HepG2 (cell line): ENCODE data around the gene HPCAL1. TPM values are rescaled to one million over a fixed set of nuclear protein-coding genes. Genes with fewer than 3 reads are reported as not detected.

Source experiments
- AGO2 ChIP-seq: fragments of 200-400 bp; formaldehyde crosslinking; optimal IDR thresholded peaks from 2 replicates; pipeline ENCODE3; 2017; ENCODE audit warnings: mild to moderate bottlenecking, low read depth, low read length, moderate library complexity
- ARID2 ChIP-seq: sonication (generic); formaldehyde crosslinking; IDR thresholded peaks from 2 replicates; pipeline ENCODE4 v1.8.1; 2022; ENCODE audit warnings: mild to moderate bottlenecking, missing genetic modification reagents, borderline replicate concordance
- ASH2L ChIP-seq: fragments of 300-600, 200-600 bp; sonication (generic); IDR thresholded peaks from 2 replicates; pipeline ENCODE4 v1.7.0; 2017; ENCODE audit warnings: low read depth, mild to moderate bottlenecking, moderate library complexity, mixed read lengths, low read length; ENCODE audit not compliant: insufficient read length
- CEBPG ChIP-seq: IDR thresholded peaks from 2 replicates; pipeline ENCODE4 v1.6.1; 2016
- ETV6 ChIP-seq: sonication (generic); formaldehyde crosslinking; conservative IDR thresholded peaks from 2 replicates; pipeline ENCODE4 v1.4.0; 2020; ENCODE audit warnings: missing genetic modification reagents
- ISX ChIP-seq: sonication (generic); formaldehyde crosslinking; conservative IDR thresholded peaks from 2 replicates; pipeline ENCODE4 v1.5.0; 2020; ENCODE audit warnings: missing genetic modification reagents
- KDM5A ChIP-seq: fragments of 200-600 bp; sonication (generic); IDR thresholded peaks from 2 replicates; pipeline ENCODE4 v1.7.0; 2018; ENCODE audit warnings: antibody characterized with exemption, mild to moderate bottlenecking, low read length, borderline replicate concordance
- KDM6A ChIP-seq: IDR thresholded peaks from 2 replicates; pipeline ENCODE4 v1.6.1; 2016; ENCODE audit warnings: low read depth
- MTA3 ChIP-seq: sonication (generic); formaldehyde crosslinking; IDR thresholded peaks from 2 replicates; pipeline ENCODE4 v1.4.0; 2020; ENCODE audit warnings: missing genetic modification reagents
- MXI1 ChIP-seq: IDR thresholded peaks from 3 replicates; pipeline ENCODE4 v1.6.1; 2012; ENCODE audit warnings: low read depth, low read length, inconsistent platforms, borderline replicate concordance
- NAIF1 ChIP-seq: sonication (generic); formaldehyde crosslinking; IDR thresholded peaks from 2 replicates; pipeline ENCODE4 v1.5.0; 2020; ENCODE audit warnings: mild to moderate bottlenecking, missing genetic modification reagents, borderline replicate concordance
- NFATC3 ChIP-seq: sonication (generic); formaldehyde crosslinking; IDR thresholded peaks from 2 replicates; pipeline ENCODE4 v1.5.1; 2020; ENCODE audit warnings: mild to moderate bottlenecking, missing genetic modification reagents
- NFKB2 ChIP-seq: sonication (generic); formaldehyde crosslinking; IDR thresholded peaks from 2 replicates; pipeline ENCODE4 v1.4.0; 2020; ENCODE audit warnings: missing genetic modification reagents, borderline replicate concordance
- SETDB1 ChIP-seq: sonication (generic); formaldehyde crosslinking; IDR thresholded peaks from 2 replicates; pipeline ENCODE4 v1.5.1; 2020; ENCODE audit warnings: missing genetic modification reagents, mild to moderate bottlenecking, borderline replicate concordance
- SMAD9 ChIP-seq: sonication (generic); formaldehyde crosslinking; IDR thresholded peaks from 2 replicates; pipeline ENCODE4 v1.5.1; 2020; ENCODE audit warnings: mild to moderate bottlenecking, missing genetic modification reagents
- SP2 ChIP-seq: sonication (generic); formaldehyde crosslinking; IDR thresholded peaks from 2 replicates; pipeline ENCODE4 v1.5.1; 2020; ENCODE audit warnings: mild to moderate bottlenecking, missing genetic modification reagents
- SPEN ChIP-seq: sonication (generic); formaldehyde crosslinking; IDR thresholded peaks from 2 replicates; pipeline ENCODE4 v1.5.1; 2020; ENCODE audit warnings: low read depth, mild to moderate bottlenecking, missing genetic modification reagents
- U2AF1 ChIP-seq: fragments of 200-400 bp; formaldehyde crosslinking; optimal IDR thresholded peaks from 2 replicates; pipeline ENCODE3; 2017; ENCODE audit warnings: mild to moderate bottlenecking, low read depth, low read length
- ZNF136 ChIP-seq: sonication (generic); formaldehyde crosslinking; IDR thresholded peaks from 2 replicates; pipeline ENCODE4 v1.8.1; 2022; ENCODE audit warnings: low read depth, mild to moderate bottlenecking, moderate library complexity, missing genetic modification reagents
- ZNF264 ChIP-seq: sonication (generic); formaldehyde crosslinking; IDR thresholded peaks from 2 replicates; pipeline ENCODE4 v1.4.0; 2020; ENCODE audit warnings: missing genetic modification reagents
- ZNF343 ChIP-seq: sonication (generic); formaldehyde crosslinking; IDR thresholded peaks from 2 replicates; pipeline ENCODE4 v1.4.0; 2020; ENCODE audit warnings: mild to moderate bottlenecking, missing genetic modification reagents
- ZNF720 ChIP-seq: sonication (generic); formaldehyde crosslinking; IDR thresholded peaks from 2 replicates; pipeline ENCODE4 v1.4.0; 2020; ENCODE audit warnings: missing genetic modification reagents
- ZNF879 ChIP-seq: sonication (generic); formaldehyde crosslinking; IDR thresholded peaks from 2 replicates; pipeline ENCODE4 v1.8.1; 2023; ENCODE audit warnings: missing genetic modification reagents
- polyA plus RNA-seq, 8 experiments: library from polyadenylated mRNA; depleted of rRNA in 3 of 8; stranded (reverse) in 7 of 8; unstranded in 1 of 8; fragments of >200 nt; fragmentation: Illumina TruSeq in 4 of 8; extraction: Trizol in 4 of 8; gene quantifications; 2 replicates each; pipeline versions ENCODE4 v1.2.1 to v1.2.3, GENCODE V29; 2011 to 2016; ENCODE audit warnings: low read depth in 4 of 8, missing spikeins in 1 of 8, mixed read lengths in 1 of 8; ENCODE audit not compliant: insufficient read depth in 1 of 8
- total RNA-seq, 5 experiments: library from RNA; depleted of rRNA; stranded (reverse); fragments of >200 nt; fragmentation: Illumina TruSeq; extraction: Trizol; gene quantifications; 2 replicates each; pipeline ENCODE4 v1.2.3, GENCODE V29; 2016; ENCODE audit warnings: low read depth in 1 of 5
- TF ChIP-seq, protein P1 (sequence below): sonication (generic); formaldehyde crosslinking; IDR thresholded peaks from 2 replicates; pipeline ENCODE4 v1.4.0; 2020; ENCODE audit warnings: missing genetic modification reagents
- TF ChIP-seq, protein P2 (sequence below): sonication (generic); formaldehyde crosslinking; IDR thresholded peaks from 2 replicates; pipeline ENCODE4 v1.4.0; 2020; ENCODE audit warnings: mild to moderate bottlenecking, missing genetic modification reagents
- TF ChIP-seq, protein P3 (sequence below): sonication (generic); formaldehyde crosslinking; conservative IDR thresholded peaks from 2 replicates; pipeline ENCODE4 v1.4.0; 2020; ENCODE audit warnings: missing genetic modification reagents

The HPCAL1 gene
- total and polyA plus RNA-seq, 2 of the 13 experiments (the other 11 are each of a cell fraction or from before 2014, with no cell fraction given): 29.5 to 29.9 TPM

DNA sequence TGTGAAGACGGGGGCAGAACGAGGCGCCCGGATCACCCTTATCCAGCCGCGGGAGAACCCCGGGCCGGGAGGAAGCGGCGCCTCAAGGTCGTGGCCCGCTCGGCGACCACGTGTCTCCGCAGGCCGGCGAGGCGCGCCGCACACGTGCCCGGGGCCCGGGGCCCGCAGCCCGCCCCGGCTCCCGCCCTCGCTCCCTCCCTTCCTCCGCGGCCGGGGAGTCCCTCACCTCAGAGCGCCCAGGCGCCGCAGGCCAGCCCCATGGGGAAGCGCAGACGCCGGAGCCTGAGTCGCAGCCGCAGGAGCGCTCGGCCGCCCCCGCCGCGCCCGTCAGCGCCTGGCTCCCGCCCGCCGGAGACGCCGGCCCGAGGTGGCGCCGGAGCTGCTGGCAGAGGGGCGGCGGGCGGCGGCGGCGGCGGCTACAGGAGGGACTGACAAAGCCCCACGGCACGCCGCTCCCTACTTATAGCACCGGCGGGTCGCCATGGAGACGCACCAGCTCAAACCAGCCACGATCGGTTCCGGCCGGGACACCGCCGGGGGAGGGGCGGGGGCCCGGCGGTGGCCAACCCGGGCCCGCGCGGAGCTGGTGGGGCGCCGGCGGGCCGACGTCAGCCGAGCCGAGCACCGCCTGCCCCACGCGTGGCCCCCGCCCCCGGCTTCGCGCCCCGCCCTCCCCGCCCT is 145.3 kb downstream of the HPCAL1 start, which contains the start of gene ODC1 (continued):
- TF ChIP-seq SP2 (CRISPR knock-in tag) (no peak), ZNF343 (CRISPR knock-in tag) (peak; percentile 33; the same call in 1 of the 2 replicates), SMAD9 (CRISPR knock-in tag) (0 out of 2 replicates have a peak, but pooled peaks have one; percentile 33), ASH2L (peak; percentile 44), CEBPG (CRISPR knock-in tag) (no peak), ZNF720 (CRISPR knock-in tag) (no peak), ZNF879 (CRISPR knock-in tag) (peak; percentile 99), AGO2 (peak; percentile 15), MXI1 (peak; percentile 89; the same call in 2 of the 3 replicates), SETDB1 (CRISPR knock-in tag) (no peak), ISX (CRISPR knock-in tag) (peak; percentile 95), SPEN (CRISPR knock-in tag) (peak; percentile 91), ZNF264 (CRISPR knock-in tag) (no peak), ZNF136 (CRISPR knock-in tag) (no peak; the same call in 1 of the 2 replicates), NFATC3 (CRISPR knock-in tag) (no peak), NFKB2 (CRISPR knock-in tag) (peak; percentile 98), KDM5A (no peak; the same call in 1 of the 2 replicates), ETV6 (peak; percentile 86), NAIF1 (no peak; the same call in 1 of the 2 replicates), U2AF1 (no peak), ARID2 (no peak), KDM6A (no peak), MTA3 (CRISPR knock-in tag) (no peak)
- TF ChIP-seq, protein P1, sequence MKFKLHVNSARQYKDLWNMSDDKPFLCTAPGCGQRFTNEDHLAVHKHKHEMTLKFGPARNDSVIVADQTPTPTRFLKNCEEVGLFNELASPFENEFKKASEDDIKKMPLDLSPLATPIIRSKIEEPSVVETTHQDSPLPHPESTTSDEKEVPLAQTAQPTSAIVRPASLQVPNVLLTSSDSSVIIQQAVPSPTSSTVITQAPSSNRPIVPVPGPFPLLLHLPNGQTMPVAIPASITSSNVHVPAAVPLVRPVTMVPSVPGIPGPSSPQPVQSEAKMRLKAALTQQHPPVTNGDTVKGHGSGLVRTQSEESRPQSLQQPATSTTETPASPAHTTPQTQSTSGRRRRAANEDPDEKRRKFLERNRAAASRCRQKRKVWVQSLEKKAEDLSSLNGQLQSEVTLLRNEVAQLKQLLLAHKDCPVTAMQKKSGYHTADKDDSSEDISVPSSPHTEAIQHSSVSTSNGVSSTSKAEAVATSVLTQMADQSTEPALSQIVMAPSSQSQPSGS: no peak
- TF ChIP-seq, protein P2, sequence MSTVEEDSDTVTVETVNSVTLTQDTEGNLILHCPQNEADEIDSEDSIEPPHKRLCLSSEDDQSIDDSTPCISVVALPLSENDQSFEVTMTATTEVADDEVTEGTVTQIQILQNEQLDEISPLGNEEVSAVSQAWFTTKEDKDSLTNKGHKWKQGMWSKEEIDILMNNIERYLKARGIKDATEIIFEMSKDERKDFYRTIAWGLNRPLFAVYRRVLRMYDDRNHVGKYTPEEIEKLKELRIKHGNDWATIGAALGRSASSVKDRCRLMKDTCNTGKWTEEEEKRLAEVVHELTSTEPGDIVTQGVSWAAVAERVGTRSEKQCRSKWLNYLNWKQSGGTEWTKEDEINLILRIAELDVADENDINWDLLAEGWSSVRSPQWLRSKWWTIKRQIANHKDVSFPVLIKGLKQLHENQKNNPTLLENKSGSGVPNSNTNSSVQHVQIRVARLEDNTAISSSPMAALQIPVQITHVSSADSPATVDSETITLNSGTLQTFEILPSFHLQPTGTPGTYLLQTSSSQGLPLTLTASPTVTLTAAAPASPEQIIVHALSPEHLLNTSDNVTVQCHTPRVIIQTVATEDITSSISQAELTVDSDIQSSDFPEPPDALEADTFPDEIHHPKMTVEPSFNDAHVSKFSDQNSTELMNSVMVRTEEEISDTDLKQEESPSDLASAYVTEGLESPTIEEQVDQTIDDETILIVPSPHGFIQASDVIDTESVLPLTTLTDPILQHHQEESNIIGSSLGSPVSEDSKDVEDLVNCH: no peak; the same call in 1 of the 2 replicates
- TF ChIP-seq, protein P3, sequence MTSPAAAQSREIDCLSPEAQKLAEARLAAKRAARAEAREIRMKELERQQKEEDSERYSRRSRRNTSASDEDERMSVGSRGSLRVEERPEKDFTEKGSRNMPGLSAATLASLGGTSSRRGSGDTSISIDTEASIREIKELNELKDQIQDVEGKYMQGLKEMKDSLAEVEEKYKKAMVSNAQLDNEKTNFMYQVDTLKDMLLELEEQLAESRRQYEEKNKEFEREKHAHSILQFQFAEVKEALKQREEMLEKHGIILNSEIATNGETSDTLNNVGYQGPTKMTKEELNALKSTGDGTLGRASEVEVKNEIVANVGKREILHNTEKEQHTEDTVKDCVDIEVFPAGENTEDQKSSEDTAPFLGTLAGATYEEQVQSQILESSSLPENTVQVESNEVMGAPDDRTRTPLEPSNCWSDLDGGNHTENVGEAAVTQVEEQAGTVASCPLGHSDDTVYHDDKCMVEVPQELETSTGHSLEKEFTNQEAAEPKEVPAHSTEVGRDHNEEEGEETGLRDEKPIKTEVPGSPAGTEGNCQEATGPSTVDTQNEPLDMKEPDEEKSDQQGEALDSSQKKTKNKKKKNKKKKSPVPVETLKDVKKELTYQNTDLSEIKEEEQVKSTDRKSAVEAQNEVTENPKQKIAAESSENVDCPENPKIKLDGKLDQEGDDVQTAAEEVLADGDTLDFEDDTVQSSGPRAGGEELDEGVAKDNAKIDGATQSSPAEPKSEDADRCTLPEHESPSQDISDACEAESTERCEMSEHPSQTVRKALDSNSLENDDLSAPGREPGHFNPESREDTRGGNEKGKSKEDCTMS: no peak
